Esophagus squamous epithelium (tissue), 5 donors: ENCODE measurements around the gene HAO1. TPM values are rescaled to one million over a fixed set of nuclear protein-coding genes. Genes with fewer than 3 reads are reported as not detected.

Experiments
- DNase-seq: peaks from one replicate; lab custom pipeline; 2025; lab: John Stamatoyannopoulos, UW
- H3K27ac ChIP-seq, 4 donors: fragments of 200-600 bp; sonication (generic); one replicate each; pipeline ENCODE4 v1.5.1; 2016 to 2019; ENCODE audit warnings: mild to moderate bottlenecking in 1 of 4
- H3K27me3 ChIP-seq, 4 donors: fragments of 200-600 bp; sonication (generic); 1 replicate in 3 of 4; 2 replicates in 1 of 4; pipeline versions ENCODE4 v1.5.1 to v1.6.0; 2017 to 2021; ENCODE audit warnings: antibody characterized with exemption in 1 of 4
- H3K36me3 ChIP-seq, 3 donors: fragments of 200-600 bp; sonication (generic); one replicate each; pipeline ENCODE4 v1.5.1; 2016 to 2019
- H3K4me1 ChIP-seq, 3 donors: fragments of 200-600 bp; sonication (generic); one replicate each; pipeline ENCODE4 v1.5.1; 2017 to 2019
- H3K4me3 ChIP-seq, 4 donors: fragments of 200-600 bp; sonication (generic); 1 replicate in 3 of 4; 2 replicates in 1 of 4; pipeline ENCODE4 v1.5.1; 2016 to 2019; ENCODE audit warnings: mild to moderate bottlenecking in 2 of 4, moderate library complexity in 1 of 4
- H3K9me3 ChIP-seq, 3 donors: fragments of 200-600 bp; sonication (generic); one replicate each; pipeline ENCODE4 v1.5.1; 2016 to 2019
- POLR2A ChIP-seq, 4 donors: fragments of 450-650 bp; IDR thresholded peaks; one replicate each; pipeline ENCODE4 v1.6.1; 2017; ENCODE audit warnings: antibody characterized with exemption in 4 of 4, mild to moderate bottlenecking in 4 of 4, moderate library complexity in 3 of 4
- WGBS, 2 donors: methylation state at CpG; one replicate each; pipeline ENCODE4 v1.1.5; 2018; 5-methylcytosine and 5-hydroxymethylcytosine counted together
- intact Hi-C: fragments of 100-400 bp; cut with DNase I; formaldehyde crosslinking; loops from one replicate; pipeline ENCODE4 v1.15.0; 2022
- total RNA-seq, 4 donors: library from RNA; depleted of rRNA; stranded (reverse); fragments of >200 nt; gene quantifications; one replicate each; pipeline ENCODE4 v1.1.0, GENCODE V29; 2016
- TF ChIP-seq, protein P1 (sequence below), 6 experiments: fragments of 450-650 bp in 4 of 6; fragments of 200-600 bp in 2 of 6; sonication (generic) in 2 of 6; IDR thresholded peaks; one replicate each; pipeline ENCODE4 v1.5.1; 2016 to 2019; ENCODE audit warnings: antibody characterized with exemption in 6 of 6, mild to moderate bottlenecking in 4 of 6, moderate library complexity in 4 of 6
- donor health status: DM: yes; HTN: yes; CAD: no.

The HAO1 gene
- total RNA-seq, 4 donors from 2014 or later = 0.70 TPM; not detected in 3

DNA sequence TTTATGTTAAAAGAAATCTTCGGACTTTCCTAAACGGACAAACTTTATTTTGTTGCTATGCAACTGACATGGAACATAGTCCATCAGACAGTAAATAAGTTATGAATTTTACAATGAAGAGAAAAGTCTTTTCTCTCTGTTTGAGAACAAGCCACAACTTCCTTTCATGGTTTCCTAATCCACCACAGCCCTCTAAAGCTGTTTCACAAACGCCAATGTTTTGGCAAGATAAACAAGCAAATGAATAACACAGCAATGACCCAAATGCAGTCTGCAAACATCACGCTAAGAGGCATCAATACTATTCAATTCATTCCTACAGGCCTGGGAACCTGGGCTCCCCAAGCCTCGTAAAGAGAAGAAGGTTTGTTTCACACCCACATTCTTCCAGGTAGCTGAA lies 60.4 kb downstream of the HAO1 start:
- no peaks in the 10 kb centered on the region for H3K4me1 ChIP-seq
- no peaks in the 10 kb centered on the region for H3K27me3 ChIP-seq
- H3K36me3 ChIP-seq = no peaks in the 10 kb centered on the region
- TF ChIP-seq POLR2A (IDR thresholded peaks at IDR 0.05) = no peak
- TF ChIP-seq, protein P1, sequence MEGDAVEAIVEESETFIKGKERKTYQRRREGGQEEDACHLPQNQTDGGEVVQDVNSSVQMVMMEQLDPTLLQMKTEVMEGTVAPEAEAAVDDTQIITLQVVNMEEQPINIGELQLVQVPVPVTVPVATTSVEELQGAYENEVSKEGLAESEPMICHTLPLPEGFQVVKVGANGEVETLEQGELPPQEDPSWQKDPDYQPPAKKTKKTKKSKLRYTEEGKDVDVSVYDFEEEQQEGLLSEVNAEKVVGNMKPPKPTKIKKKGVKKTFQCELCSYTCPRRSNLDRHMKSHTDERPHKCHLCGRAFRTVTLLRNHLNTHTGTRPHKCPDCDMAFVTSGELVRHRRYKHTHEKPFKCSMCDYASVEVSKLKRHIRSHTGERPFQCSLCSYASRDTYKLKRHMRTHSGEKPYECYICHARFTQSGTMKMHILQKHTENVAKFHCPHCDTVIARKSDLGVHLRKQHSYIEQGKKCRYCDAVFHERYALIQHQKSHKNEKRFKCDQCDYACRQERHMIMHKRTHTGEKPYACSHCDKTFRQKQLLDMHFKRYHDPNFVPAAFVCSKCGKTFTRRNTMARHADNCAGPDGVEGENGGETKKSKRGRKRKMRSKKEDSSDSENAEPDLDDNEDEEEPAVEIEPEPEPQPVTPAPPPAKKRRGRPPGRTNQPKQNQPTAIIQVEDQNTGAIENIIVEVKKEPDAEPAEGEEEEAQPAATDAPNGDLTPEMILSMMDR (IDR thresholded peaks at IDR 0.05) = no peak
- H3K9me3 ChIP-seq = no peaks in the 10 kb centered on the region
- H3K27ac ChIP-seq = no peak overlapping the region
- no peak for DNase-seq
- 7 to 8% methylated on average over 5 of the region's 5 CpGs for WGBS, 2 donors
- H3K4me3 ChIP-seq = no peak overlapping the region
- intact Hi-C loops = no loop called here

DNA sequence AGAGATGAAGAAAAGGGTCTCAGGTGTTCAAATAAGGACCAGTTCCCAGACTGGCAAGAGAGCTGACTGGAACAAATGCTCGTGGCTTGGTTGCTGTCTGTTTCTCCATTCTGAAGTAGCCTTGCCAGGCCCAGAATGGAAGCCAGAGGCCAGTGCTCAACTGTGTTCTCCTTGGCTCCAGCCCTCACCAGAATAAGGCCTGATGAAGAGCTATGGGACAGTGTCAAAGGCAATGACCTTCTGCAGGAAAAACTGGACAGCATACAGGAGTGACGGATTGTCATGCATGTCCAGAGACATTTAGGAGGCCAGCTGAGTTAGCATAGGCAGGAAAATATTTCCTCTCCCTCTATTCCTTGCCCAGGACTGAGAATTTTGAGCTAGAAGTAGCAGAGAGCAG lies 72.2 kb downstream of the HAO1 start:
- no peaks in the 10 kb centered on the region for H3K36me3 ChIP-seq
- H3K27me3 ChIP-seq = no peaks in the 10 kb centered on the region
- intact Hi-C loops = no loop called here
- H3K9me3 ChIP-seq = no peaks in the 10 kb centered on the region
- no peak overlapping the region for H3K4me3 ChIP-seq
- H3K4me1 ChIP-seq = peaks cover 0 to 3% (median 0%) of the 10 kb centered on the region in 3 donors
- TF ChIP-seq POLR2A (IDR thresholded peaks at IDR 0.05) = no peak
- TF ChIP-seq, protein P1 (IDR thresholded peaks at IDR 0.05) = no peak
- no peak overlapping the region for H3K27ac ChIP-seq
- WGBS, 2 donors = 65 to 70% methylated on average over 2 of the region's 2 CpGs
- no peak for DNase-seq

DNA sequence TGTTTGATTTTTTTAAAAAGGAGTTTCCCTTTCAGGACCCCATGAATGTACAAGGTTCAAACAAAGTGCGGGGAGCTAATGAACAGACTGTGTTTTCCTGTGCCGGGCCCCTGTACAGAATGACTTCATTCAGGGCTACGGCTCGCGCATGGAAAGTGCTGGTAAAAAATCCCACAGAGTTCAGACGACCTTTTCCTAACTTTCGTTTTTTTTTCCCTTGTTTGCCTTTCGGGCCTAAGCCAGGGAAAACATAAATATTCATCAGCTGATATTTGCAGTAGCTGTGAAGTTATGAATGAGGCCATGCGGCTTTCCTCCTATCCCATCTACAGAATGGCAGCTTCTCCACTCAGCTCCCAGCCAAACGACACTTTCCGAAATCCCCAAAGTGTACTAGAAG lies 74.0 kb downstream of the HAO1 start:
- Histone ChIP-seq H3K27me3 (no peaks in the 10 kb centered on the region), H3K9me3 (no peaks in the 10 kb centered on the region), H3K4me1 (peaks cover 0 to 3% (median 0%) of the 10 kb centered on the region in 3 donors), H3K27ac (no peak overlapping the region), H3K4me3 (no peak overlapping the region), H3K36me3 (no peaks in the 10 kb centered on the region)
- intact Hi-C loops = no loop called here
- TF ChIP-seq POLR2A (IDR thresholded peaks at IDR 0.05) = no peak
- TF ChIP-seq, protein P1 (IDR thresholded peaks at IDR 0.05) = no peak
- DNase-seq = no peak
- 28 to 35% methylated on average over 11 of the region's 11 CpGs for WGBS, 2 donors

GRCh38 chr20:7859356-7859802 lies 80.9 kb downstream of the HAO1 start:
- Histone ChIP-seq H3K4me1 (peaks cover 0 to 3% (median 0%) of the 10 kb centered on the region in 3 donors), H3K36me3 (no peaks in the 10 kb centered on the region), H3K9me3 (no peaks in the 10 kb centered on the region), H3K27me3 (no peaks in the 10 kb centered on the region), H3K4me3 (no peak overlapping the region), H3K27ac (no peak overlapping the region)
- TF ChIP-seq, protein P1 (IDR thresholded peaks at IDR 0.05) = peak; percentile 16 to 75 (median 40)
- no peak for TF ChIP-seq POLR2A (IDR thresholded peaks at IDR 0.05)
- intact Hi-C loops = no loop called here
- DNase-seq = no peak
- 18 to 22% methylated on average over 3 of the region's 3 CpGs for WGBS, 2 donors

DNA sequence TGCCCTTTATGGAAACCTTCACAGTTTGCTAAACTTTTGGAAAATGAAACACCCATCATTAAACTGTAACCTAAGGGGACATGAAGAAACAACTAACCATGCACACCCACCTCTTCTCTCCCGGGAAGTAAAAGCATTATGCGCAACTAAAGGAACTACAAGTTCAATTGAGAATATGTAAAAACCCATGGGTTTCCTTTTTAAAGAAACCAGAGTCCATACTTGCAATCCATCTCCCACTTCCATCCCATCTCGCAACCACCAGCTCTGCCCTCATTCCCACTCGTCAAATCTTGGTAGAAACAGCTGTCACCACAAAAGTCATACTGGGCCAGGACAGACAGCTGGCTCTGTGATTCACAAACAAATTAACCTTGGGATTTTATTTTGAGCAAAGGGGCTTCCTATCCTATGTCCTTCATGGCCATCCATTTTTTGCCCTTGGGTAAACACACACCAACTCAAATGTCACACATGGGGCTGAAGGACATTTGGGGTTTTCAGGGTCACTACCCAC lies 81.5 kb downstream of the HAO1 start:
- 51 to 65% methylated on average over 4 of the region's 4 CpGs for WGBS, 2 donors
- TF ChIP-seq, protein P1 (IDR thresholded peaks at IDR 0.05) = no peak
- TF ChIP-seq POLR2A (IDR thresholded peaks at IDR 0.05) = no peak
- no peak overlapping the region for H3K4me3 ChIP-seq
- H3K36me3 ChIP-seq = no peaks in the 10 kb centered on the region
- intact Hi-C loops = no loop called here
- DNase-seq = no peak
- H3K27ac ChIP-seq = no peak overlapping the region
- H3K27me3 ChIP-seq = no peaks in the 10 kb centered on the region
- H3K9me3 ChIP-seq = no peaks in the 10 kb centered on the region
- peaks cover 0 to 3% (median 0%) of the 10 kb centered on the region in 3 donors for H3K4me1 ChIP-seq
